ENCODE data around the gene BAAT. TPM values are rescaled to one million over a fixed set of nuclear protein-coding genes. Genes with fewer than 3 reads are reported as not detected.

Gene BAAT
- polyA plus RNA-seq, 1 experiment = not detected

DNA sequence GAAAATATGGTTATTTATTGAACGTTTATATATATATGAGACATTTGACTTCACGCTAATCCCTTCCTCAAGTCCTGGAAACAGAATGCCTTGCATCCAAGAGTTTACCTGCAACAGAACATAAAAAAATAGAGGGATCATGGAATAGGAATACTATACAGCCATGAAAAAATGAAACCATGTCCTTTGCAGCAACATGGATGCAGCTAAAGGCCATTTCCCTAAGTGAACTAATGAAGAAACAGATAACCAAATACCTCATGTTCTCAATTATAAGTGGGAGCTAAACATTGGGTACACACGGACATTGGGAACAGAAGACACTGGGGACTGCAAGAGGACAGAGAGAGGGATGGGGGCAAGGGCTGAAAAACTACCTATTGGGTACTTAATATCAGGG is 13.0 kb downstream of the BAAT start:
- H3K27me3 ChIP-seq (ENCODE audit: control insufficient read depth, insufficient read depth, low read length) = no peaks in the 10 kb centered on the region
- ChIA-PET CTCF (interaction anchor here (1.2 kb wide), 2 partner anchors 17 to 771 kb away, joined by 3 to 5 read pairs; no protein-coding TSS in a partner anchor), POLR2A (no interaction called here)
- H3K9me3 ChIP-seq (ENCODE audit: control insufficient read depth, insufficient read depth, low read length) = no peaks in the 10 kb centered on the region
- no peak overlapping the region for H3K4me3 ChIP-seq (ENCODE audit: low read depth, low read length)
- no peak for DNase-seq (ENCODE audit: low read depth, low spot score)
- TF ChIP-seq, protein P1, sequence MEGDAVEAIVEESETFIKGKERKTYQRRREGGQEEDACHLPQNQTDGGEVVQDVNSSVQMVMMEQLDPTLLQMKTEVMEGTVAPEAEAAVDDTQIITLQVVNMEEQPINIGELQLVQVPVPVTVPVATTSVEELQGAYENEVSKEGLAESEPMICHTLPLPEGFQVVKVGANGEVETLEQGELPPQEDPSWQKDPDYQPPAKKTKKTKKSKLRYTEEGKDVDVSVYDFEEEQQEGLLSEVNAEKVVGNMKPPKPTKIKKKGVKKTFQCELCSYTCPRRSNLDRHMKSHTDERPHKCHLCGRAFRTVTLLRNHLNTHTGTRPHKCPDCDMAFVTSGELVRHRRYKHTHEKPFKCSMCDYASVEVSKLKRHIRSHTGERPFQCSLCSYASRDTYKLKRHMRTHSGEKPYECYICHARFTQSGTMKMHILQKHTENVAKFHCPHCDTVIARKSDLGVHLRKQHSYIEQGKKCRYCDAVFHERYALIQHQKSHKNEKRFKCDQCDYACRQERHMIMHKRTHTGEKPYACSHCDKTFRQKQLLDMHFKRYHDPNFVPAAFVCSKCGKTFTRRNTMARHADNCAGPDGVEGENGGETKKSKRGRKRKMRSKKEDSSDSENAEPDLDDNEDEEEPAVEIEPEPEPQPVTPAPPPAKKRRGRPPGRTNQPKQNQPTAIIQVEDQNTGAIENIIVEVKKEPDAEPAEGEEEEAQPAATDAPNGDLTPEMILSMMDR (IDR thresholded peaks at IDR 0.05; ENCODE audit: low read depth, low read length) = no peak
- H3K27ac ChIP-seq (ENCODE audit: low read depth, low read length) = no peak overlapping the region

DNA sequence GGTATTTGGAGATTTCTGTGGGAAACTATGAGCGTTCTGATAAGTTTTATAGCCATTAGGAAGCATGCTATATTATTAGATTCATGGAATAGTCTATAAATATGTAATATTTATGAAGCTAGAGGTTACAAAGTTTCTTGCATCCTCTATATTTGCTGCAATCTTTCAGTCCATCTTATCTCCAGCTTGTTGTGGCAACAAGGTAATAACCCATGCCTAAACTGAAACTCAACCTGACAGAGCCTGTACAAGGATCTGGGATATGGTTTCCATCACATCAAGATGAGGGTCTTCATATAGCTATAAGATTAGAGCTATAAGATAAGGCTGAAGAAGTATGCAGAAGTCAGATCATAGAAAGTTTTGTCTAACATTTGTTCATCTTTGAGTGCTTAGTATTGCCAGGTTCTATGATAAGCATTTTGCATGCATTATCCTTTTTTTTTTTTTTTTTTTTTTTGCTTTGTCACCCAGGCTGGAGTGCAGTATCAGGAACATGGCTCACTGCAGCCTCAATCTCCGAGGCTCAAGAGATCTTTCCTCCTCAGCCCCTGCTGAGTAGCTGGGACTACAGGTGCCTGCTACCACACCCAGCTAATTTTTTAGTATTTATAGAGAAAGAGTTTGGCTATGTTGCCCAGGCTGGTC is 14.8 kb downstream of the BAAT start:
- POLR2A ChIA-PET = no interaction called here
- H3K27me3 ChIP-seq (ENCODE audit: control insufficient read depth, insufficient read depth, low read length) = no peaks in the 10 kb centered on the region
- H3K4me3 ChIP-seq (ENCODE audit: low read depth, low read length) = no peak overlapping the region
- H3K27ac ChIP-seq (ENCODE audit: low read depth, low read length) = no peak overlapping the region
- no peaks in the 10 kb centered on the region for H3K9me3 ChIP-seq (ENCODE audit: control insufficient read depth, insufficient read depth, low read length)
- DNase-seq (ENCODE audit: low read depth, low spot score) = no peak
- TF ChIP-seq, protein P1 (IDR thresholded peaks at IDR 0.05; ENCODE audit: low read depth, low read length) = no peak
- CTCF ChIA-PET = interaction anchor here (0.7 to 1.9 kb wide), 3 partner anchors 19 to 775 kb away, joined by 3 to 9 read pairs (median 8); no protein-coding TSS in a partner anchor

DNA sequence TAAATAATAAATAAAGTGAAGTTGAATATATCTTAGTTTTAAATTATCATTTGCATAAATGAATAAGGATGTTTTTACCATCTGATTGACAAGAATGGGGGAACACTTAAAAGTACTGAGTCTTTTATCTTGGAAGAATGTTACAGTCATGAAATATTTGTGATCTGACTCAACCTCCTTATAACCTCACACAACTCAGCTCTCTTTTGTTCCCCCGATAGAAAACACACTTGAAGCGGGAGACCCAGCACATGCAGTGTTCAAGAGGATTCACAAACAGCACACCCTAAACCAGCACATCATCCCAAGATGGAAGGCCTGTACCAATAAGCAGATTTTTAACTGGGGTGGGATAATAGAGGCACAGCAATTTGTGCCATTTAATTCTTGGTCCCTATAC is 15.5 kb downstream of the BAAT start:
- H3K4me3 ChIP-seq (ENCODE audit: low read depth, low read length) = no peak overlapping the region
- H3K27me3 ChIP-seq (ENCODE audit: control insufficient read depth, insufficient read depth, low read length) = no peaks in the 10 kb centered on the region
- no peak for DNase-seq (ENCODE audit: low read depth, low spot score)
- ChIA-PET POLR2A (no interaction called here), CTCF (interaction anchor here (1.0 to 1.9 kb wide), 2 partner anchors 19 to 767 kb away, joined by 3 to 9 read pairs; no protein-coding TSS in a partner anchor)
- no peaks in the 10 kb centered on the region for H3K9me3 ChIP-seq (ENCODE audit: control insufficient read depth, insufficient read depth, low read length)
- H3K27ac ChIP-seq (ENCODE audit: low read depth, low read length) = no peak overlapping the region
- TF ChIP-seq, protein P1 (IDR thresholded peaks at IDR 0.05; ENCODE audit: low read depth, low read length) = no peak

DNA sequence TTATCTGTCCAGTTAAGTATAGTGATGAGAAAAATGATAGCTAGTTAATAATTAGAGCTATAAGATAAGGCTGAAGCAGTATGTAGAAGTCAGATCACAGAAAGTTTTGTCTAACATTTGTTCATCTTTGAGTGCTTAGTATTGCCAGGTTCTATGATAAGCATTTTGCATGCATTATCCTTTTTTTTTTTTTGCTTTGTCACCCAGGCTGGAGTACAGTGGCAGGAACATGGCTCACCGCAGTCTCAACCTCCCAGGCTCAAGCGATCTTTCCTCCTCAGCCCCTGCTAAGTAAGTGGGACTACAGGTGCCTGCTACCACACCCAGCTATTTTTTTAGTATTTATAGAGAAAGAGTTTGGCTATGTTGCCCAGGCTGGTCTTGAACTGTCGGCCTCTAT is 17.5 kb downstream of the BAAT start:
- Histone ChIP-seq H3K9me3 (ENCODE audit: control insufficient read depth, insufficient read depth, low read length) (no peaks in the 10 kb centered on the region), H3K27me3 (ENCODE audit: control insufficient read depth, insufficient read depth, low read length) (no peaks in the 10 kb centered on the region), H3K27ac (ENCODE audit: low read depth, low read length) (no peak overlapping the region), H3K4me3 (ENCODE audit: low read depth, low read length) (no peak overlapping the region)
- DNase-seq (ENCODE audit: low read depth, low spot score) = no peak
- ChIA-PET CTCF (interaction anchor here (0.7 kb wide), 1 partner anchor 27 kb away, joined by 3 read pairs; no protein-coding TSS in a partner anchor), POLR2A (no interaction called here)
- TF ChIP-seq, protein P1 (IDR thresholded peaks at IDR 0.05; ENCODE audit: low read depth, low read length) = no peak

DNA sequence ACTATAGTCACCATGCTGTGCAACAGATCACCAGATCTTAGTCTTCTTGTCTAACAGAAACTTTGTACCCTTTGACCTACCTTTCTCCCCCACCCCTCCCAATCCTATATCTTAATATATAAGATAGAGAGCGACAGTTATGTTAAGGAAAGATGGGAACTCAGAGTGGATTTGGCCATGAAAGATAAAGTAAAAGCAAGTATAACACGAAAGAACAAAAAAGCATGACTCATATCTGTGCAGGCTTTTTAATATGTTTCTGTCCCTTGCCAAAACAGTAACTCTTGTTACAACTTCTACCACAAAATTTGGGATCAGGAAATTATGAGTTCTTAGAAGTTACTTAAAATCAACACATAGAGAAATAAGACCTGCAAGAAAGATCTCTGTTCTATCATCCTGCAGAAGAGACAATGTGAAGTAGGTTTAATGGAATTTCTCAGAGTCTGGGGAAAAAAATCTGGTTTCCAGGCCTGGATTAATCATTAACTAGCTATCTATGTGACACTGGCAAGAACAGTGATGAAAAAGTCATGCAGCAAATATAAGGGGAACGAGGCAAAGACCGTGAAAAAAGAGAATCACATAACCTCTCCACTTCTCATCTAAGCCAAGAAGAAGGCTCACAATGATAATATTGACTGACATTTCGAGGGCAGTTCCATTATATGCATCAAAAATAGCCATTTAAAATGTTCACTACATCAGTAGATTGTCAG is 18.6 kb downstream of the BAAT start:
- H3K4me3 ChIP-seq (ENCODE audit: low read depth, low read length) = no peak overlapping the region
- no peak overlapping the region for H3K27ac ChIP-seq (ENCODE audit: low read depth, low read length)
- TF ChIP-seq, protein P1 (IDR thresholded peaks at IDR 0.05; ENCODE audit: low read depth, low read length) = no peak
- no peaks in the 10 kb centered on the region for H3K27me3 ChIP-seq (ENCODE audit: control insufficient read depth, insufficient read depth, low read length)
- ChIA-PET POLR2A (no interaction called here), CTCF (no interaction called here)
- no peaks in the 10 kb centered on the region for H3K9me3 ChIP-seq (ENCODE audit: control insufficient read depth, insufficient read depth, low read length)
- DNase-seq (ENCODE audit: low read depth, low spot score) = no peak

All from AG04450 (cell line).